ENCODE measurements around the gene KIAA1671.

KIAA1671 gene

GRCh38 chr22:24953384-24954113 is 1.0 kb downstream of the KIAA1671 start:
- DNase-seq = no peak

DNA sequence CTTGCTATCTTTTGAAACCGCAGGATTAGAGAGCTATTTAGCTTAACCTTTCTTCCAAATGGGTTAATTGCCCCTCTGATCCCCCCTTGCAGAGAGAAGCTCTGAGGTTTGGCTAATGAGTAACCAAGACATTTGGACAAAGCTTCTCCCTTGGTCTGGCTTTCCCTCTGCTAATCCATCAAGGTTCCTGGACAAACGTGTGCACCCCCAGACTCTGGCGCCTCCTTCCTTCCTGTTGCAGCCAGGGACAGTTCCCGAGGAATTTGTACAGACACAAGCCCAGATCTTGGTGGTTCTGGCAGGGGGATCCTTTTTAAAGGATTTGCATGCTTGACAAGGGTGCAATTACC is 1.6 kb downstream of the KIAA1671 start:
- DNase-seq = no peak

GRCh38 chr22:24954856-24955255 is 2.3 kb downstream of the KIAA1671 start:
- no peak for DNase-seq

GRCh38 chr22:24957043-24957442 is 4.5 kb downstream of the KIAA1671 start:
- DNase-seq = no peak

- no peak for DNase-seq
Observed at GRCh38 chr22:24961217-24961844, 8.8 kb downstream of the KIAA1671 start.

DNA sequence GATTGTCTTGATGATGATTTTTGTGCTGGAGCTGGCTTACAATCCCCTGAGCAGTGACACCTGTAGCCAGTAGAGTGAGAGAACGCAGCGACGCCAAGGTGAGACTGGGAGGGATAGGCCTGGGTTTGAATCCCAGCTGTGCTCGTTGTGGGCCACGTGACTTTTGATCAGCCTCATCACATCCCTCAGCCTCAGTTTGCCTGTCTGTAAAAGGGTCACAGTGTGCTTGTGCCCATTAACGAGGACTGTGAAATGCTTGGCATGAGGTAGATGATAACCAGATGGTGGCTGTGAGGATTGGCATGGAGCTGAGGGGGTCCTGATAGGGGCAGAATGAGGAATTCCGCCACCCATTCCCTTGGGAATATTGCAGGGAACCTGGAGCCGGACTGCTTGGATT is 9.6 kb downstream of the KIAA1671 start:
- no peak for DNase-seq

GRCh38 chr22:24962835-24963234 is 10.3 kb downstream of the KIAA1671 start:
- no peak for DNase-seq

DNA sequence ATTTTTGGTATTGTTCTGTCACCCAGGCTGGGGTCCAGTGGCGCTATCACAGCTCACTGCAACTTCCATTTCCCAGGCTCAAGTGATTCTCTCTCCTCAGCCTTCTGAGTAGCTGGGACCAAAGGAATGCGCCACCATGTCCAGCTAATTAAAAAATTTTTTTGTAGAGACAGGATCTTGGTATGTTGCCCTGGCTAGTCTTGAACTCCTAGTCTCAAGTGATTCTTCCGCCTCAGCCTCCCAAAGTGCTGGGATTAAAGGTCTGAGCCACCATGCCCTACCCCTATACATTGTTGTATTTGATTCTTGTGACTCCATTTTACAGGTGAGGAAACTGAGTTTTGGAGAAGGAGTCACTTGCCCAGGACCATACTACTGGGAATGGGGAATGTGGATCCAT is 11.9 kb downstream of the KIAA1671 start:
- no peak for DNase-seq

GRCh38 chr22:24965822-24966626 is 13.5 kb downstream of the KIAA1671 start:
- no peak for DNase-seq

GRCh38 chr22:24968066-24968561 is 15.6 kb downstream of the KIAA1671 start:
- DNase-seq = no peak

DNA sequence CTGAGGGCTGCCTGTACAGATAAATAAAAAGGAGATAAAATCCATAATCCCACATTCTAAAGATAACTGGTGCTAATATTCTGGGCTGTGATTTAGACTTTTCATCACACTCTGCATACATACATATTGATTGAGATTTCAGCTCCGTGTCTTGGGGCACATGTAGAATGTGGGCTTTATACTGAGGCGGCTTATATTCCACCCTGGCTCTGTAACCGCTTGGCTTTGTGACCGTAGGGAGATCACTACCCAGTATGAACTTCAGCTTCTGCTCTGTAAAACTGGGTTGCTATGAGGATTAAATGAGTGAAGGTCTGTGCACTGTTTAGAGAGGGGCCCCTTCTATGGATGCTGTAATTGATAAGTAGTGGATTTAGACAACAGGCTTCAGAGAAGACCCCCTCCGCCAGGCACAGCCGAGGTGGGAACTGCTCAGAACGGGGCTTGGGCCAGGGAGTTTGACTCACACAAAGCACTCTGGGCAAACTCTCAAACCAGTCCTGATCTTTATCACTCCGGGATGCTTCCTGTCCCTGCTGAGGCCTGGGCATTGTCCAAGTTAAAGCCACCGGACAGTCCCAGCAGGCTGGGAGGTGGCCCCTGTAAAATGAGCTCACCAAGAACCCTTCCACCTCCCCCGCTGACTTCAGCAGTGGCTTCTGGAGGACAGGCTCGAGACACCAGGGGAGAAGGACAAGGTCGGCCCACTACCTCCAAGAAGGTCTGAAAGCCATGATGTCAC is 17.2 kb downstream of the KIAA1671 start:
- no peak for DNase-seq

DNA sequence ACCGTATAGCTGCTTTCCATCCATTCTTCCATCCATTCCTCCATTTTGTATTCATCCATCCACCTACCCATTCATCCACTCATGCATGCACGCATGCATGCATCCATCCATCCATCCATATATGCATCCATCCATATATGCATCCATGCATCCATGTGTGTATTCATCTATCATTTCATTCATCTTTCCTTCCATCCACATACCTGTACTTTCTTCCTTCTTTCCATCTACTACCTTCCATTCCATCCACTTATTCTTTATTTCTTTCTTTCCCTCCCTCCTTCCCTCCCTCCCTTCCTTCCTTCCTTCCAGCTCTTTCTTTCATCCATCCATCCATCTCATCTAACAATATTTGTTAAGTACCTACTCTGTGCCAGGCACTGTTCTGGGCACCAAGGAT is 19.9 kb downstream of the KIAA1671 start:
- DNase-seq = no peak

- no peak for DNase-seq
Observed at GRCh38 chr22:24973872-24974271, 21.4 kb downstream of the KIAA1671 start.

GRCh38 chr22:24975125-24975640 is 22.7 kb downstream of the KIAA1671 start:
- no peak for DNase-seq

DNA sequence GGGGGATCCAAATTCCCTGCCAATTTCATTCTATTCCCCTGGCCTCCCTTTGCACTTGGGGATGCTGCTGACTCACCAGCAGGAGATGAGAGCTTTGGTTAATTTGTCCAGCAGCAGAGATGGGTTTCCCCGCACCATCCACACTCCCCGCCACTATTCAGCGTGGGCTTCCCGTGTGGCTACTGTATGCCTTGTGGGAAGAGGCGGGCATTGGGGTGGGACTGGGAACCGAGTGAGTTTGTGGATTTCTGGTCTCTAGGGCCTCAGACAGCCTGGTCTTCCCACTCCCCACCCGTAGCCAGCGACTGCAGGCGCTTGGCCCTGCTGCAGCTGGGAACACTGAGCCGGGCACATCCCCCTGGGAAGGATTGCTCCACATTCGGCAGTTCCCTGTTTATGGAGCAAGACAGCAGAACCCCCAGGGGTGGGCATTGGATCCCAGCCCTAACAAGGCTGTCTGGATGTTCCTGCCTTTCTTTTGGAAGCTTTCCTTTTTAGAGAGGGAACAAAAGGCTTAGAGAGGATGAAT is 23.4 kb downstream of the KIAA1671 start:
- no peak for DNase-seq

DNA sequence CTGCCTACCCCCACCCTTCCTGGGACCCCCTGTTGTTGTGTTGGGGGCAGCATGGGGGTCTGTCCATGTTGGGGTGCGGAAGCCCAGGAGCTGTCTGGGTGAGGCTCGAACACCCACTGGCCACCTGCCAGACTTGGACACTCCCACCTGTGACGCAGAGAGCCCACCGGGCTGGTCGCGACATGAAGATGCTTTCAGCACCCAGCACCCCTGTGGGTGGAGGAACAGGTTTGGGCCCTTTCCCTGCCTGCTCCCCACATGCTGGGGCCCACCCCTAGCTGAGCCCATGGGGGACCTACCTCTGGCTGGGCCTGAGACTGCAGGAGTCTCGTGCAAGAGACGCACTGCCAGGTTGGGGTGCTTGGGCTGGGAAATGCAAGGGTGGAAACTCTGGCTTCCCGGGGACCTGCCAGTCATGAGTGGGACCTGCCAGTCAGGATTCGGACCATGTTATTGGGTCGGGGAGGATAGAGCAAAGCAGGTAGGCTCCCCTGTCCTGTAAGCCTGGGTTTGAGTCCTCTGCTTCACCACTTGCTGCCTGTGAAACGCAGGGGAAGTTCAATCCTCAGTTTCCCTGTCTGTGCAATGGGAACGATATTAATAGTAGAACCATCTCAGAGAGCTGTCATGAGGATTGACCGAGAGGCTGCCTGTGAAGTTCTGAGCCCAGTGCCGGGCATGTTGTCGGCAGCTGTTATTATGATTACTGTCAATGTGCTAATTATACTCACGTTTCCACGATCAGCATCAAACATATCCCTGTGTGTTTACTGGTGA is 24.1 kb downstream of the KIAA1671 start:
- no peak for DNase-seq

DNA sequence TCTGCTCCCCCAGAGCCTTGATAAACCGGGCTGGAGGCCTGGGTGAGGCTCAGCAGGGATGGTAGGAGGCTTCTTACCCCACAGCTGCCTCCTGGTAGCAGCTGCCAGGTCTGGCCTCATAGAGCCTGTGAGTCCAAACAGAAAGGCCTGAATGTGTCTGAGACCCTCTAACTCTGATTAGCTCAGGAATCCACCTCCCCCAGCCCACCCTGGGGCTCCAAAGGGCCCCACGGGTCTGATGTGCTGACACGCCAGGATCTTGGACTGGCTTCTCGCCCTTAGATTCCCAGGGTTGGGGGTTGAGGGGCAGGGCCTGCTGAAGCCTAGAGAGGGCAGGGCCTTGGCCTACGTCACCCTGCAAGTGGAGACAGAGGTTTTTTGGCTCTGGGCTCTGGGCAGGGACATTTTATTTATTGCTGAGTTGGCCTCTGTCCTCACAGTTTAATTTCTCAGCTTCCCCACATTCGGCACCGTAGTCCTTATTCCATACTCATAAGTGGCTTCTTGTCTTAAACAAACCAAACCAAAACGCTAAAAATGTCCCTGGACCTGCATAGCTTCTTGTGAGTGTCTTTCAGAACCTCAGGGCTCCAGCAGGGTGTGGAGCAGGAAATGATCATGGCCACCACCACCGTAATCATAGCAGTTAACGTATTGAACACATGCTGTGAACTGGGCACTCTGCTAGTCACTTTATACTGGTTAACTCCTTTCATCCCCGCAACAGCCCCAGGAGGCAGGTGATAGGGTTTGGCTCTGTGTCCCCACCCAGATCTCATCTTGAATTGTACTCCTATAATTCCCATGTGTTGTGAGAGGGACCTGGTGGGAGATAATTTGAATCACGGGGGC is 25.1 kb downstream of the KIAA1671 start:
- peak; percentile 32 for DNase-seq

DNA sequence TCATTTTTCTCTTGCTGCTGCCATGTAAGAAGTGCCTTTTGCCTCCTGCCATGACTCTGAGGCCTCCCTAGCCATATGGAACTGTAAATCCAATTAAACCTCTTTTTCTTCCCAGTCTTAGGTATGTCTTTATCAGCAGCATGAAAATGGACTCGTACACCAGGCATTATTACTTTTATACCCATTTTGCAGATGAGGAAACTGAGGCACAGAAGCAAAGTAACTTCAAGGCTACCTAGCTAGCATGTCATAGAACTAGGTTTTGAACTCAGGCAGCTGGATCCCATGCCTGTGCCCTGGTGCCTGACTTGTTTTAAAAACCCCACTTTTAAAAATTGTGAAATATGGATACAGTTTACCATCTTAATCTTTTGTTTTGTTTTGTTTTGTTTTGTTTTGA is 25.8 kb downstream of the KIAA1671 start:
- DNase-seq = no peak

- DNase-seq = no peak
Observed at GRCh38 chr22:24981066-24981465, 28.6 kb downstream of the KIAA1671 start.

- DNase-seq = no peak
Observed at GRCh38 chr22:24981656-24982055, 29.1 kb downstream of the KIAA1671 start.

All from NCI-H2227 treated with DMSO at 0.1 percent for 48 hours (cell line).